Stimulated activated effector memory CD8-positive, alpha-beta T cell treated with anti-CD3 and anti-CD28 coated beads, Interleukin-12 subunit alpha, Interleukin-12 subunit beta, amount 100 ng/mL, for 72 hours (primary cell): Measurements from ENCODE around the gene ZMYND10.

Experiments
- ATAC-seq: fragments of 150-1000 bp; cut with Tn5 transposase; 2 replicates; pipeline ENCODE4 v1.10.0; 2021
- DNase-seq, 2 donors: peaks; one replicate each; pipeline ENCODE4 v3.0.0; 2021 to 2022; ENCODE audit warnings: low spot score in 2 of 2
- H3K27ac Mint-ChIP-seq: one replicate; pipeline ENCODE4 v1.8.0; 2022; ENCODE audit warnings: mild to moderate bottlenecking, mixed read lengths
- H3K36me3 Mint-ChIP-seq: one replicate; pipeline ENCODE4 v1.8.0; 2022; ENCODE audit warnings: mild to moderate bottlenecking, mixed read lengths
- H3K4me1 Mint-ChIP-seq: one replicate; pipeline ENCODE4 v1.8.0; 2022; ENCODE audit warnings: mixed read lengths
- H3K4me3 Mint-ChIP-seq: one replicate; pipeline ENCODE4 v1.8.0; 2022; ENCODE audit warnings: mild to moderate bottlenecking, mixed read lengths
- H3K9me3 Mint-ChIP-seq: one replicate; pipeline ENCODE4 v1.8.0; 2022; ENCODE audit warnings: mixed read lengths

ZMYND10 gene

DNA sequence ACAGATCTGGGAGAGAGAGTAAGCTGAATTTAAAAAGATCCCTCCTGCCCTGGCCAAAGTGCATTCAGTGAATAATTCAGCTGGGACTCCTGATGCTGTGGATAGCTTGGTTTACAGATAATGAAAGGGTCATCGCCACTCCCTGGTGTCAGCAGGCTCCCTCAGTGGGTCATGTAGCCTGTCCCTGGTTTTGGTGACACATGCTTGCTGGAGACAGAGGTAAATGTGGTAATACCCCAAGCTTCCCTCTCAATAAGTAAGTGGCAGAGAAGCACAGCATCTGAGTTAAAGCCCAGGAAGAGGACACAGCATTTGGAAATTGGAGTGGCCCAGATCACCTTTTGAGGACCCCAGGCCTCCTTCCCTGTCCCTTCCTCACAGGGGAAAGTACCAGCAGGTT is 11.9 kb upstream of the ZMYND10 start:
- DNase-seq (no peak), ATAC-seq (no peak)
- Mint-ChIP-seq H3K4me3 (peak overlapping the region; percentile 96), H3K9me3 (no peaks in the 10 kb centered on the region), H3K36me3 (peaks cover 53% of the 10 kb centered on the region), H3K4me1 (peaks cover 57% of the 10 kb centered on the region), H3K27ac (peak overlapping the region; percentile 97)

DNA sequence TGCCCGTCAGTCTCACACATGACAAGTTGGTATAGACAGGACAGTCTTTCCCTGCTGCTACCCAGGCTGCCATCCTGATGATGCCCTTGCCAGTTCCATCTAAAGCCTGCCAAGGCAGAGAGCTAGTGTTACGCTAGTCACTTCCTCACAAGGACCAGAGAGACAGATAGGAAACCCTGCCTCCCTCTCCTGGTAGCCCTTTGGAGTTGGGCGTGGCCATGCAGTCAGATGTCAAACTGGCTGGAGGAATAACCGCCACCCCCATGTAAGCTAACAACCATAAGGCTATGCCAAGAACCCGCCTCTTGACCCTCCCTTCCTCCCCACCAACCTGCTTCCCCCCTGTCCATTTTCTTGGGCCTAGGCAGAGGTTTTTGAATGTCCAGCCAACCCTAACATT is 11.0 kb upstream of the ZMYND10 start:
- H3K27ac Mint-ChIP-seq, result peak overlapping the region; percentile 97
- no peak for ATAC-seq
- DNase-seq, result no peak

DNA sequence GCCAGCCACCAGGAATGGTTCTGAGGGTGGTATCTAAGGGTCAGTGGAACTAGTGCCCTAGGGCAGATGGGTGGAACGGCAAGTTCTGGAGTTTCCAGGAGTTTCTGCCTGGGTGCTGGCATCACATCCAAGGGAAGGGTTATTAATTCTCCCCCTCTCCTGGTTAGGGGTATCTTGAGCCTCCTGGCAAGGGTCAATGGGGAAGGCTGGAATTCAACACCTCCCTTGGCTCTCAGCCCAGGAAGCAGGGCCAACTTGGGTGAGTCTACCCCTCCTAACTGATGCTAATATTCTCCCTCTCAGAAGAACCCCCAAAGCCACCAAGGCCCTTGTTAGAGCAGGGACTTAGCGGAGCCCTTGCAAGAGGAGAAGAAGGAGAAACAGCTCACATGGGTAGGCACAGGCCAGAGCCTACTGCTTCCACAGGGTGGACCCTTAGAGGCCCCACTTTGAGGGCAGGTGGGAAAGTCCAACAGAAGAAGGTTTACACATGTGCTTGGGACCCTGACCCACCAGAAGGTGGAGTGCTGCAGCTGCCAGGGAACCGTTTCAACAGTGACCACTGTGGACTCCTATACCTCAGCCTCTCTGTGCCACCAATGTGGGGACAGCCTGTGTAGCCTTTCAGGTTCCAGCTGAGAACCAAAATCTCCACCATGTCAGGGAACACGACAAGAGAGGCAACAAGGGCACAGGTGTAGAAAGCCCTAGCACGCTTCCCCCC is 10.5 kb upstream of the ZMYND10 start:
- Mint-ChIP-seq H3K4me3 (peak overlapping the region; percentile 96), H3K9me3 (no peaks in the 10 kb centered on the region), H3K27ac (peak overlapping the region; percentile 71), H3K36me3 (peaks cover 68% of the 10 kb centered on the region), H3K4me1 (peaks cover 69% of the 10 kb centered on the region)
- DNase-seq (no peak), ATAC-seq (no peak)

More for the DNA sequence above, 11.0 kb upstream of the ZMYND10 start:
- H3K9me3 Mint-ChIP-seq, result no peaks in the 10 kb centered on the region
- H3K4me3 Mint-ChIP-seq, result peak overlapping the region; percentile 96
- H3K4me1 Mint-ChIP-seq, result peaks cover 63% of the 10 kb centered on the region
- H3K36me3 Mint-ChIP-seq, result peaks cover 63% of the 10 kb centered on the region

DNA sequence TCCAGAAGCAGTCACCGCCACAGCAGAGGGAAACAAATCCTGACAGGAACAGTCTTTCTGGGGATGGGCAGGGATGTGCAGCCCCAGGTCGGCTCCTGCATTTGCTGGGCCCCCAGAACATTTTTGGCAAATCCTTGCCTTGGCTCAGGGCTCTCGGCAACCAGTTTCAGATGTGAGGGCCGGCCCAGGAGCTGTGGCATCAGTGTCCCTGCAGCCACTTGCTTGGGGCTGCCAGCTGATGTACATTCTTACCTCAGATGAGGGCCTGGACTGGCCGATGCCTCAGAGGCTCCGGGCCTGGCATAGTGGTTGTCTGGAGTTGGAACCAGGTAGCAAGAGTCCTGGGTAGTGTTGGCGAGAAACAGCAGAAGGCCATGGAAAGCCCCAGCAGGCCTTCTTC is 9.3 kb upstream of the ZMYND10 start:
- ATAC-seq (no peak), DNase-seq (no peak)
- Mint-ChIP-seq H3K4me3 (no peak overlapping the region), H3K27ac (peak overlapping the region; percentile 71), H3K9me3 (no peaks in the 10 kb centered on the region), H3K4me1 (peaks cover 74% of the 10 kb centered on the region), H3K36me3 (peaks cover 80% of the 10 kb centered on the region)

DNA sequence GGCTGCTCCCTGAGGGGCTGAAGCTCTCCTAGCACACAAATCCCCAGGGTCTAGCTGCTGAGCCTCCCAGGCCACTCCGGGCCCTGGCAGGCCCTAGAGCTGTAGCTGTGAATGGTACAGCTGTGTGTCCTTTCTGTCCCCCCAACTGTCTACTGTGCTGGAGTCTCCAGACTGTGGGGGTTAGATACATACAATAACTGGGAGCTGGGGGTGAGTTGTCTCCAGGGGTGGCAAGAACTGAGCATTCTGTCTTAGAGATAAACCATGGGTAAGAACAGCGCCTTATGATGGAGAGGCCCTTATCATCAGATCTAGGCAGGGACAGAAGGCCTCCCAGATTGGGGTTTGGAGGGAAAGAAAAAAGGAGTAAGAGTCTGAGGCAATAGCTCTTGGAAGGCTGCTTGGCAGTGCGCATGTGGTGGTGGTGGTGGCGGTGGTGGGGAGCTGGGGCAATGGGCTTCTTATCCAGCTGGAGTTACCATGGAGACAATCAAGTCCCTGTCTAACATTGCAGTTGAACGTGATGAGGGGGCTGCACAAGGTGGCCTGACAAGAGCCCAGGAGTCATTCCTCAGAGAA is 8.7 kb upstream of the ZMYND10 start:
- ATAC-seq, result no peak
- H3K9me3 Mint-ChIP-seq, result no peaks in the 10 kb centered on the region
- H3K4me3 Mint-ChIP-seq, result no peak overlapping the region
- peak overlapping the region; percentile 2 for H3K27ac Mint-ChIP-seq
- peaks cover 81% of the 10 kb centered on the region for H3K36me3 Mint-ChIP-seq
- no peak for DNase-seq
- peaks cover 73% of the 10 kb centered on the region for H3K4me1 Mint-ChIP-seq

DNA sequence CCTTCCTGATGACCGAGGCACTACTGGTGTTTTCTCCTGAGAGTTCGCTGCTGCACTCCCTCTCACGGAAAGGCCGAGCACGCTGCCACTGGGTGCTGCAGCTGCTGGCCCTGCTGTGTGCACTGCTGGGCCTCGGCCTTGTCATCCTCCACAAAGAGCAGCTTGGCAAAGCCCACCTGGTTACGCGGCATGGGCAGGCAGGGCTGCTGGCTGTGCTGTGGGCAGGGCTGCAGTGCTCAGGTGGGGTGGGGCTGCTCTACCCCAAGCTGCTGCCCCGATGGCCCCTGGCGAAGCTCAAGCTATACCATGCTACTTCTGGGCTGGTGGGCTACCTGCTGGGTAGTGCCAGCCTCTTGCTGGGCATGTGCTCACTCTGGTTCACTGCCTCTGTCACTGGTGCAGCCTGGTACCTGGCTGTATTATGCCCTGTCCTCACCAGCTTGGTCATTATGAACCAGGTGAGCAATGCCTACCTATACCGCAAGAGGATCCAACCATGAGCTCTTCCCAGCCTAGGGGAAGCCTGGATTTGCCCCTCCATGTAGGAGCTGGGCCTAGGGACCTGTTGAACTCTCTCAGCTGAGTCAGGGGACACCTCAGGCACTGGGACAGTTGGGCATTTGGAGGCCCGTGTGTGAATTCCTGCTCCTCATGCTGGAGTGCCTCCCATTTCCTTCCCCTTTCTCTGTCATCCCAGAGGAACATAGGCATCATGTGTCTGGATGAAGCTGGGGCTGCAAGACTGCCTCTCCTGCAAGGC is 7.9 kb upstream of the ZMYND10 start:
- peaks cover 76% of the 10 kb centered on the region for H3K4me1 Mint-ChIP-seq
- ATAC-seq (no peak), DNase-seq (no peak)
- H3K4me3 Mint-ChIP-seq, result no peak overlapping the region
- no peaks in the 10 kb centered on the region for H3K9me3 Mint-ChIP-seq
- H3K36me3 Mint-ChIP-seq, result peaks cover 83% of the 10 kb centered on the region
- peak overlapping the region; percentile 58 for H3K27ac Mint-ChIP-seq

DNA sequence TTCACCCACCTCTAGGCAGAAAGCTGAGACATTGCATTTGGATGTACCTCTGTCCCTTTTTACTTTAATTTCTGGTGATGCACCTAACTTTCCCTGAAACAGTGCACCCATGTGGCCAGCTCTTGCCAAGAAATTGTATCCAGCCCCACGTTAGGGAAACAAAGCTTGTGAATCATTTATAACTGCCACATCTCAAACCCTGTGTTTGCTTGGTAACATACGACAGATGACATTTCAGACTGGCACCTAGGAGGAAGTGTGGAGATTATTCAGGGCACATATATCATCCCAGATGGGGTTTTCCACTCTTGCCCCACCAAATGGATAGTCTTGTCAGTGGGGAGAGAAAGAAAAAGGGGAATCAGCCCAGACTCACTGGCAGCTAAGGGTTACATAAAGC is 7.2 kb upstream of the ZMYND10 start:
- Mint-ChIP-seq H3K36me3 (peaks cover 83% of the 10 kb centered on the region), H3K9me3 (no peaks in the 10 kb centered on the region), H3K4me3 (no peak overlapping the region), H3K27ac (peak overlapping the region; percentile 58), H3K4me1 (peaks cover 76% of the 10 kb centered on the region)
- ATAC-seq (no peak), DNase-seq (no peak)

DNA sequence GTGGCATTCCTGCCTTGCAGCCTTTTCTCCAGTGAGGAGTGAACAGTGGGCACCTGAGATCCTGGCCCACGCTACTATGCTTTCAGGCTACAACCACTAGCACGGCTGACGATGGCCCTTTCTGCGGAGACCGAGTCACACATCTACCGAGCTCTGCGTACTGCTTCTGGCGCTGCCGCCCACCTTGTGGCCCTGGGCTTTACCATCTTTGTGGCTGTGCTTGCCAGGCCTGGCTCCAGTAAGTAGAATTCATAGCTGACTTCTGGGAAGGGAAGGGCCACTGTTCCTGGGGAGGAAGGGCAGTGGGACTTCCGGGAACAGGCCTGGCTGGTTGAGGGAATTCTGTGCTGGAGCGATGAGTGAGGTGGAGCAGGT is 5.8 kb upstream of the ZMYND10 start:
- DNase-seq (no peak), ATAC-seq (peak; percentile 22)
- Mint-ChIP-seq H3K36me3 (peaks cover 87% of the 10 kb centered on the region), H3K4me3 (peak overlapping the region; percentile 99), H3K4me1 (peaks cover 72% of the 10 kb centered on the region), H3K9me3 (no peaks in the 10 kb centered on the region), H3K27ac (peak overlapping the region; percentile 98)

DNA sequence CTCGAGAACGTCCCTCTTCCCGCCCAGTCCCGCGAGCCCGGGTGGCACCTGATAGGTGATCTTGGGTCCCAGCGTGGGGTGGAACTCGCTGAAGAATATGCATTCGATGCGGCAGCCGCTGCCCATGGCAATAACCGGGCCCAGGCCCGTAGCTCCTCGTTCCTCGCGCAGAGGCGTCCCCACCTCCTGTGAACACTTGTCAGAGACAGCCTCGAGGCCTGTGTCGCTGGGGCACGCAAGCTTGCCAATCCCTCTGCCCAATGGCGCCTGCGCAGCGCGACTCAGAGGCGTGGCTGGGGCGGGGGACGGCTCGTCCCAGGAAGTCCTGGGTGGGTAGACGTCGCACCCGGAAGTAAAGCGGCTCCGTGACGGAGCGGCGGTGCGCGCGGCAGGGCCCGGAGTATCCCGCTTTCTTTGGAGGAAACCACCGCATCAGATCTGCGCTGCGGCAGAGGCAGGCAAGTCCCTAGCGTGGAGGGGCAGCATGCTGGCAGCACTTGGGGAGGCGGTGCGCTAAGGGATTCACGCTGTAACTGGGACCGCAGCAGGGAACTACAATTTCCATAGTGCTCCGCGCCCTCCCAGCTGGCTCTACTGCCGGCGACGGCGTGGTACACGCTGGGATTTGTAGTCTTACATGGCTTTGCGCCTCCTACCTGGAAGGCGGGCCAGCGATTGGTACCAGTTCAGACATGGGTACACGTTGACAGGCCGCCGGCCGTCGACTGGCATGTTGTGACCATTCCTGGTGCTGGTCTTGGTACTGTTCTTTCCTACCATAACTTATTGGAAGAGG is 5.2 kb upstream of the ZMYND10 start, which contains the start of the genes CYB561D2 and NPRL2:
Gene CYB561D2, plus strand, starts transcription at position 336 of the 796 bp plus-strand sequence. CDS start 572 bp downstream, outside the sequence.
Gene NPRL2, minus strand, starts transcription at position 249 of the 796 bp plus-strand sequence. Its CDS starts 123 bp downstream, at position 126.
- Mint-ChIP-seq H3K4me3 (peak within 1 kb of the TSS; percentile 99), H3K27ac (peak within 1 kb of the TSS; percentile 98), H3K36me3 (peaks cover 87% of the 10 kb centered on the region), H3K9me3 (no peaks in the 10 kb centered on the region), H3K4me1 (peaks cover 72% of the 10 kb centered on the region)
- ATAC-seq (peak; percentile 92), DNase-seq (peak; percentile 95 to 99)

DNA sequence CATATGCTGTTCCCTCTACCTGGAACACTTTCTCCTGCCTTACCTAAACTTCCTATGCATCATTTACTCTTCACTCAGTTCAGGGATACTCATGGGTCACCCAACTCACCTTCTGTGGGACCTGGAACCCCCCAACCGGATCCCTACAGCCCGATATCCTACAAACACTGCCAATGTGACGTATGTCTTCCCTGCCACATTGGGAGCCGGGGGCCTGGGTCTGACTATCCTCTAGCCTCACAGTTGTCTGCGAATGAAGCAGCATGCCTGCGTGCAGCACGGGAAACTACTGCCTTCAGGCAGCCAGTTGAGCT is 4.6 kb upstream of the ZMYND10 start:
- Mint-ChIP-seq H3K9me3 (no peaks in the 10 kb centered on the region), H3K4me3 (peak overlapping the region; percentile 99), H3K36me3 (peaks cover 87% of the 10 kb centered on the region), H3K27ac (peak overlapping the region; percentile 98), H3K4me1 (peaks cover 72% of the 10 kb centered on the region)
- no peak for ATAC-seq
- DNase-seq, result no peak

DNA sequence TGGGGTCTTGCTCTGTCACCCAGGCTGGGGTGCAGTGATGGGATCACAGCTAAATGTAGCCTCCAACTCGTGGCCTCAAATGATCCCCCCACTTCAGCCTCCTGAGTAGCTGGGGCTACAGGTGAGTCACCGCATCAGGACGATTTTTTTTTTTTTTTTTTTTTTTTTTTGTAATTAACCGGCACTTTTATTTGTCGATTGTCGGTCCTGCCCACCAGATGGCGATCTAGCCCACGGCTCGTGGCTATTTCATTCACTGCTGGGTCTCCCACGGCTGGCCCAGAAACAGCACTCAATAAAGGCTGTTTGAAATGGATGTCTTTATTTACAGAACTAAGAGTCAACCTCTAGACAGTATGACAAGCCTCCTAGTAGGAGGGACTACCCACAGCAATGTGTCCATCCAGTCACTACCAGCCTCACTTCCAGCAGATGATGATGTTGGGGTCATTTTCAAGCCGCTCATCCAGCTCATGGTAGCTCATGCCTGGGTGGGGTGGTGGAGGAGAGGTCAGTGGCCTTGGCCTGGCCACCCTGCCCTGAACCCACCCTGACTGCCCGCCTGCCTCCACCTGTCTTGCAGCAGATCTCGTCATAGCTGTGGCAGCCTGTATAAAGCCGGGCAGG is 1.8 kb upstream of the ZMYND10 start:
- Mint-ChIP-seq H3K36me3 (peaks cover 59% of the 10 kb centered on the region), H3K9me3 (no peaks in the 10 kb centered on the region), H3K4me1 (peaks cover 81% of the 10 kb centered on the region), H3K4me3 (no peak overlapping the region), H3K27ac (no peak overlapping the region)
- peak; percentile 5 for ATAC-seq
- peak; percentile 51 to 80 for DNase-seq

DNA sequence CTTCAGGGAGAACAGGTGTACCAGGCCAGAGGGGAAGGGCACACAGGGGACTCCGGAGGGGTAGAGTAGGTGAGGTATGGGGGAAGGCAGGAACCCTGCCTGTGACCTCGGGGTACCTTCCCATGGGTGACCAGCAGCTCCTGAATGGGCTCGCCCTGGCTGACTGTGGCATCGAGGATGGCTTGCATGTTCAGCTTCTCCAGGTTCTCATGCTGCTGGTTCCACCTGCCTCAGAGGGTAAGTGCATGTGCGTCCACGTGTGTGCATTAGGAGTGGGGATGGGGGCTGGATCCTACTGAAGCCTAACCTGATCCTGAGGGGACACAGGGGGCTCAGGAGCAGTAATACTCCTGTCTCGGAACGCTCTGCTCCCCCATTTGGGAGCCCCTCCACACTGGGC is 524 bp downstream of the ZMYND10 start:
- Mint-ChIP-seq H3K4me3 (peak overlapping the region; percentile 68), H3K4me1 (peaks cover 70% of the 10 kb centered on the region), H3K27ac (no peak overlapping the region)

DNA sequence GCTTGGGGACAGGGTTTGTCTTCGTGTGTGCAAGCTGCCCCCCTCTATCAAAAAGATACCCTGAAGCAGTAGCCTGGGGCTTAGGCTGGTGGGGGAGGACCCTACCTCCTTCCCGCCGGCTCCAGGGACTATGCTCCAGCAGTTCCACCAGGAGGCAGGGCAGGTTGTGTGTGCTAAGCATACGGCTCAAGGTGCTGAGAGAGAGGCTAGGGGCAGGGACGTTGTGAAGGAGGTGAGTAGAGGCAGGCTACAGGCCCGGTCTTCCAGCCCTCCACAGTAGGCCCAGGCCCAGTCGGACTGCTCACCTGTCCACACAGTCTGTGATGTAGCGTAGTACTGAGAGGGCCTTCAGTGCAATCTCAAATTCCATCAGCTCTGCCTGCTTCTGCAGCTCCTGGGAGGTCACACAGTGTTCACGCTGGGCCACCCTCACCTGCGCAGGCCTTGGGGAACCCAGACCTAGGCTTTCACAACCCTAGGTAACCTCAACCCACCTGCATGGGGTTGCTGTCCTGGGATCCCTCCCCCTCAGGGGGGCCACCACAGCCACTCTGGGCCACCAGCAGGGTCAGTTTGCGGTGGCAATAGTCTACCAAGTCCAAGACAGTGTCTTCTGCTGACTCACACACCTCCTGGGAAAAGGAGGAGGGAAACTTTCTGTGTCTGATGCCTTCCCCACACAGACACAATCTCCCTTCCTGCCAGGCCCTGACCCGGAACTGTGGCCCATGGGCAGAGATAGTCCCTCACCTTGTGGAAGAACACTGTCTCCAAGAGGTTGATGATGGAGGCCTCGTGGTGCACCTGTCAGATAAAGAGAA is 2.5 kb downstream of the ZMYND10 start:
- no peak overlapping the region for H3K4me3 Mint-ChIP-seq
- no peak for DNase-seq
- peaks cover 67% of the 10 kb centered on the region for H3K4me1 Mint-ChIP-seq
- H3K27ac Mint-ChIP-seq, result peak overlapping the region; percentile 52
- ATAC-seq, result no peak
- H3K36me3 Mint-ChIP-seq, result peaks cover 42% of the 10 kb centered on the region
- H3K9me3 Mint-ChIP-seq, result no peaks in the 10 kb centered on the region

More for the DNA sequence above, 524 bp downstream of the ZMYND10 start:
- Mint-ChIP-seq H3K9me3 (no peaks in the 10 kb centered on the region), H3K36me3 (peaks cover 42% of the 10 kb centered on the region)
- ATAC-seq, result no peak
- DNase-seq, result peak in 1 of 2 donors; percentile 58
